NCI-H2081 (cell line): ENCODE results near the gene SLC36A4.
"Not testable (repeated sequence)": the region's sequence is repeated elsewhere in the genome, so short reads cannot be mapped to it uniquely, and the experiment has no call there.

Experiments
- DNase-seq, 2 experiments: peaks; one replicate each; lab custom pipeline; 2025; lab: John Stamatoyannopoulos, UW

The SLC36A4 gene

DNA sequence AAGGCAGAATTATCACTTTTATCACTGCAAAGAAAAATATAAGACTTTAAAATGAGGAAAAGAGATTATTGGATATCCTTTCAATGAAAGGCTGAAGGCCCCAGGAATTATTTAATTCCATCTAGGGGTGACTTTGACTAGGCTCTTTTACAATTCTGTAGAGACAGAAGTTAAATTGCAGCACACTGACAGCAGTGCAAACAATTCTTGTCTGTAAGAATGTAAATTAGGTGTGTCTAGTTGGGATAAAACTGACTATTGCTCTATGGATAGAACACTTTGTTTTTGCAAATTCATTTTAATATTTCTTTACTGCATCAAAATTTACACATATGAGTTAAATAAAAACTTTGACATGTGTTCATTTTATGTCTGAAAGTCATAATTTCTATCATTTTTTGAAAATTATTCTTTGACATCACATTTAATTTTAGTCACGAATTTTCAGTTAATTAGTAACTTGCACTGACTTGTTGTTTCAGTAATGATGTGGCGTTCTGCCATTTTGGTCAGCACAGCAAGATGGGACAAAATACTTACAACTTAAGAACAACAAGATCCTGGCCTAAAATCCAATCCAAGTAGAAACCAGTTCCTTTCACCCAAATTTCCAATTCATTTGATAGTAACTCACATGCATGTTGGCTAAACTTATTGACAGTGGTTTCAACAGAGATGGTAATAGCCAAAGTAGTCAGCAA is 75.1 kb downstream of the SLC36A4 start:
- no peak for DNase-seq

DNA sequence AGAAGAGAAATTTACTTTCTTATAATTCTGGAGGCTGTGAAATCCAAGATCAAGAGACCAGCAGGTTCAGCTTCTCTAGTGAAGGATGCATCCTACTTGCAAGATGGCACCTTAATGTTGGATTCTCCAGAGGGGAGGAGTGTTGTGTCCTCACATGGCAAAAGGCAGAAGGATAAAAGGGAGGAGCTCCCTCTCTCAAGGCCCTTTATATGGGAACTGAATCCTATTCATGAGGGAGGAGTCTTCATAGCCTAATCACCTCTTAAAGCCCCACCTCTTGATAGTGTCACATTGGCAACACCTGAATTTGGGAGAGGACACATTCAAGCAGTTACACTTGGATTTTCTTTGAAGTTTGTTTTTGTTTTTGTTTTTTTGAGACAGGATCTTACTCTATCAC is 79.5 kb downstream of the SLC36A4 start:
- no peak for DNase-seq

DNA sequence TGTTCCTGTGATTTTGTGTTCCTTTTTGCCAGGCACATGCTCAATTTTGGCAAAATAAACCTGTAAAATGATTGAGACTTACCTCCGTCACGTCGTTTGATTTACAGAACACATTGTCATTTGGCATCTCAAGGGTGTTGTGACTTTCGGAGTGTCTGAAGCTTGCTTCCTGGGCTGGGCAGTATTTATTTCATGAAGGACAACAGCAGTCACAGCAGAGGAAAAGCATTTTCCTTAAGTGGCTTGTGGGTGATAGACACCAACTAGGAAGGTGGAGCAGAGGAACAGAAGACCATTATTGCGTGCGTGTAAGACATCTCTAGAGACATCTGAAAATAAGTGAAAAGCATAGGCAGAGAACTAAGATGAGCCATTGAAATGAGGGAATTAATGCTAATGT is 80.2 kb downstream of the SLC36A4 start:
- DNase-seq = no peak

DNA sequence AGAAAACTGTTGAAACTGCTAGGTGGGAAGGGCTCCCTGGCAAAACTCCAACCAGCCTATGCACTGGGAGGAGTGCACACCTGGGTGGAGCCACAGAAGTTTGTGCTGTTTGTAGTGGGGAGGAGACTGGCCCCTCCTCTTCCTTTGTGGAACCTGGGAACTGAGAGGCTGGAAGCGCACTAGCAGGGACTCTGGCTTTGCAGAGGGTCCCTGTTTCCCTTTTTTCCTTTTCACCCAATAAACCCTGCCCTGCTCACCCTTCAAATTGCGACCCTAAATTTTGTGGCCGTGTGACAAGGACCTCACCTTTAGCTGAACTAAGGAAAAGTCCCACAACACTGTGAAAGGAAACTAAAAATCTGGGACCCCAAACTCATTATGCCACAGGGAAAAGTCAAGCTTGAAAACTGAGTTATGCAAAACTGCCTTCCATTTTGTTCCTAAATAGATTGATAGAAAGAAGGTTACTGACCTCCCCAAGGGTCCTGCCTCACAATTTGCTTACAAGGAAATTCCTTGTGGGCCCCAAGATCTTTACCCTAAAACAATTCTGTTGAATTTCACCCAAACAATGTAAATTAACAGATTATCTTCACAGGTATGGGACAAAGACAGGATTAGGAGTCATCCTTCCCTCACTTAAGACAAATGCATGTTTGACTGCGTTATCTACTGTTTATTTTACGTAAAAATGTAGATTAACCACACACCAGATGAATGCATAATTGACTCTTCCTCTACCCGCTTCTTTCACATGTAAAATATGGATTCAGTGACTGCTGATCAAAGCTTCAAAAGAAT is 81.0 kb downstream of the SLC36A4 start:
- DNase-seq = no peak

DNA sequence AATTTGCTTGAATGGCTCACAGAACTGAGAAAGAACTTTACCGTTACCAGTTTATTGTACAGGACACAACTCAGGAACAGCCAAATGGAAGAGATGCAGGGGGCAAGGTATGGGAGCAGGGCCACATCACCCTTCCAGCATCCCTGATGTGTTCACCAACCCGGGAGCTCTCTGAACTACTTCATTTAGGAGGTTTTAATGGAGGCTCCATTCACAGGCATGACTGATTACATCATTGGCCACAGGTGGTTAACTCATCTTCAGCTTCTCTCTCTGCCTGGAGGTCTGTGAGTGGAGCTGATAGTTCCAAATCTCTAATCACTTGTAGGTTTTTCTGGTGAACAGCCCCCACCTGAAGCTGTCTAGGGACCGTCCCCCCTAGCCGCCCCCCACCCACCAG is 83.5 kb downstream of the SLC36A4 start:
- no peak for DNase-seq

DNA sequence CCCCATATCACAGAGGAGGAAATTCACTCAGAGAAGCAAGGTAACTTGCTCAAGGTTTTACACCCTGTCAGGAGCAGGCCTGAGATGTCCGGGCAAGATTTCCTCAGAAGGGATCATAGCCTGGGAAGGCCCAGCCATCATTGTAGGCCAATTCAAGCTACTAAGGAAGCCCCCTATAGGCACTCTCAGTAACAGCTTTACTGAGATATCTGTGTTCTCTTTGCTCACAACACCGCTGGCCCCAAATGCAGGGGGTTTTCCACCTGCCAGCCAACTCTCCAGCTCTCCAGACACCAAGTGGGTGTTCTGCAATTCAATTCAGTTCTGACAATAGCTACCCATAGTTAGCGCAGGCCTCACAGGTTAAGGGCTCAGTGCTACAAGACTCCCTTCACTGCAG is 84.0 kb downstream of the SLC36A4 start:
- no peak for DNase-seq

DNA sequence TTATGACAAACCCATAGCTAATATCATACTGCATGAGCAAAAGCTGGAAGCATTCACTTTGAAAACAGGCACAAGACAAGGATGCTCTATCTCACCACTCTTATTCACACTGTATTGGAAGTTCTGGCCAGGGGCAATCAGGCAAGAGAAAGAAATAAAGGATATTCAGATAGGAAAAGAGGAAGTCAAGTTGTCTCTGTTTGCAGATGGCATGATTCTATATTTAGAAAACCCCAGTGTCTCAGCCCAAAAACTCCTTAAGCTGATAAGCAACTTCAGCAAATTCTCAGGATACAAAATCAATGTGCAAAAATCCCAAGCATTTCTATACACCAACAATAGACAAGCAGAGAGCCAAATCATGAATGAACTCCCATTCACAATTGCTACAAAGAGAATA is 86.6 kb downstream of the SLC36A4 start:
- DNase-seq = not testable (repeated sequence)

DNA sequence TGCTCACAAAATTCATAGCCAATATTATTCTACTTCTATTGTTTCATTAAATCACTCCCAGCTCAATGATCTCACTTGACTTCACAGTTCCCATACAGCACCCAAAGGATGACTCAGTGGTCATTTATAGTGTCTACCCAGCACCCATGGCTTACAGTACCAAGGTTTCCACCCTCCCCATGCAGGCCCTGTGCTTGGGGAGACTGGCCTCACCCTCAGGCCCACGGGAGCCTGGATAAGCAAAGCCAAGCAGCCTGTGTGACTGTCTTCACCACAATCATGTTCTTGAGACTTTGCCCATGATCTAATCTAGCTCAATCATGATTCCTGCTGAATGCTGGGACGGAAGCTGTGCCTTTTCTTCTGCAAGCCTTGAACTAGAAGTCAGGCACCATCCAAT is 97.6 kb downstream of the SLC36A4 start:
- no peak for DNase-seq

DNA sequence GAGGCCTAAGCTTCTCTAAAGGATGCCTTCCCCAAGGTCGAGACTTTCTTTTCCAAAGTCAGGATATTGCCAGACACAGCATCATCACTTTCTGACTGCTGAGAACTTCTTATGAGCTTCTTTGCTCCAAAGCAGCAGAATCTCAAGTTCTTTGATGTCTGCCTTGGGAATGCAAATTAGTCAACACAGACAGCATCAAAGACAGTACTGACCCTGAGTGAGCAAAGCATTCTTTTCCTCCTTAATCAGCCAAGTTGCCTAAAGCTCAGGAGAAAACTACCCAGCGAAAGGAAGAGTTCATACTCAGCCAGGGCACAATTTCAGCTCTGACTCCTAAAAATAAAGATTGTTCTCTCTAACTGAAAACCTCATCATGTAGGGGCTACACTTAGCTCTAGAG is 98.0 kb downstream of the SLC36A4 start:
- no peak for DNase-seq
